ENCODE measurements around the gene ADGRG4.

ADGRG4 gene

DNA sequence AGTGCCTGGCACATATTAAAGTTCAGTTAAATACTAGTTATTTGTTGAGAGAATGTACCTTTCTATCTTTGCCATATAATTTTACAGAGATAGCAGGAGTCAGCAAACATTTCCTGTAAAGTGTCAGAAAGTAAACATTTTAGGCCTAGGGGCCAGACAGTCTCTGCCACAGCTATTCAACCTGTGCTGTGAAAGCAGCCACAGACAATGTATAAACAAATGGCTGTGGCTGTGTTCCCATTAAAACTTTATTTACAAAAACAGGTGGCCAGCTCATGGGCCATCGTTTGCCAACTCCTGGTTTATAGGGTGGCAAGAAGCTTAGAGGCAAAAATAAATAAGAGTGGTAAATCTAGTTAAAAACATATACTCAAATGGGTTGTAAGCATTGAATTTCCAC, 153.0 kb downstream of the ADGRG4 start (continued):
- TF ChIP-seq, protein P1, sequence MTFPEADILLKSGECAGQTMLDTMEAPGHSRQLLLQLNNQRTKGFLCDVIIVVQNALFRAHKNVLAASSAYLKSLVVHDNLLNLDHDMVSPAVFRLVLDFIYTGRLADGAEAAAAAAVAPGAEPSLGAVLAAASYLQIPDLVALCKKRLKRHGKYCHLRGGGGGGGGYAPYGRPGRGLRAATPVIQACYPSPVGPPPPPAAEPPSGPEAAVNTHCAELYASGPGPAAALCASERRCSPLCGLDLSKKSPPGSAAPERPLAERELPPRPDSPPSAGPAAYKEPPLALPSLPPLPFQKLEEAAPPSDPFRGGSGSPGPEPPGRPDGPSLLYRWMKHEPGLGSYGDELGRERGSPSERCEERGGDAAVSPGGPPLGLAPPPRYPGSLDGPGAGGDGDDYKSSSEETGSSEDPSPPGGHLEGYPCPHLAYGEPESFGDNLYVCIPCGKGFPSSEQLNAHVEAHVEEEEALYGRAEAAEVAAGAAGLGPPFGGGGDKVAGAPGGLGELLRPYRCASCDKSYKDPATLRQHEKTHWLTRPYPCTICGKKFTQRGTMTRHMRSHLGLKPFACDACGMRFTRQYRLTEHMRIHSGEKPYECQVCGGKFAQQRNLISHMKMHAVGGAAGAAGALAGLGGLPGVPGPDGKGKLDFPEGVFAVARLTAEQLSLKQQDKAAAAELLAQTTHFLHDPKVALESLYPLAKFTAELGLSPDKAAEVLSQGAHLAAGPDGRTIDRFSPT (tag by site-specific recombination; IDR thresholded peaks at IDR 0.05): no peak
- TF ChIP-seq ZNF571 (tag by site-specific recombination; IDR thresholded peaks at IDR 0.05): no peak
- TF ChIP-seq KLF16 (tag by site-specific recombination; IDR thresholded peaks at IDR 0.05): no peak
- no peak for TF ChIP-seq ZNF24 (tag by site-specific recombination; IDR thresholded peaks at IDR 0.05)
- no peak for TF ChIP-seq ZNF121 (tag by site-specific recombination; IDR thresholded peaks at IDR 0.05)
- TF ChIP-seq ZNF677 (tag by site-specific recombination; IDR thresholded peaks at IDR 0.05): no peak
- no peak for TF ChIP-seq ZBTB1 (tag by site-specific recombination; IDR thresholded peaks at IDR 0.05)
- no peak for TF ChIP-seq BCL11A (tag by site-specific recombination; IDR thresholded peaks at IDR 0.05; ENCODE audit: low read depth)
- TF ChIP-seq ZNF157 (tag by site-specific recombination; IDR thresholded peaks at IDR 0.05): no peak
- TF ChIP-seq, protein P2, sequence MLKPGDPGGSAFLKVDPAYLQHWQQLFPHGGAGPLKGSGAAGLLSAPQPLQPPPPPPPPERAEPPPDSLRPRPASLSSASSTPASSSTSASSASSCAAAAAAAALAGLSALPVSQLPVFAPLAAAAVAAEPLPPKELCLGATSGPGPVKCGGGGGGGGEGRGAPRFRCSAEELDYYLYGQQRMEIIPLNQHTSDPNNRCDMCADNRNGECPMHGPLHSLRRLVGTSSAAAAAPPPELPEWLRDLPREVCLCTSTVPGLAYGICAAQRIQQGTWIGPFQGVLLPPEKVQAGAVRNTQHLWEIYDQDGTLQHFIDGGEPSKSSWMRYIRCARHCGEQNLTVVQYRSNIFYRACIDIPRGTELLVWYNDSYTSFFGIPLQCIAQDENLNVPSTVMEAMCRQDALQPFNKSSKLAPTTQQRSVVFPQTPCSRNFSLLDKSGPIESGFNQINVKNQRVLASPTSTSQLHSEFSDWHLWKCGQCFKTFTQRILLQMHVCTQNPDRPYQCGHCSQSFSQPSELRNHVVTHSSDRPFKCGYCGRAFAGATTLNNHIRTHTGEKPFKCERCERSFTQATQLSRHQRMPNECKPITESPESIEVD (tag by site-specific recombination; IDR thresholded peaks at IDR 0.05): peak; percentile 42; the same call in 1 of the 2 replicates
- TF ChIP-seq ZNF529 (tag by site-specific recombination; IDR thresholded peaks at IDR 0.05; ENCODE audit: insufficient replicate concordance): no peak
- peak; percentile 25; the same call in 1 of the 2 replicates for TF ChIP-seq SCRT2 (tag by site-specific recombination; IDR thresholded peaks at IDR 0.05)
- no peak for TF ChIP-seq ZNF785 (tag by site-specific recombination; IDR thresholded peaks at IDR 0.05)
- TF ChIP-seq ZNF140 (tag by site-specific recombination; IDR thresholded peaks at IDR 0.05): no peak
- peak; percentile 12; the same call in 1 of the 2 replicates for TF ChIP-seq FEZF1 (tag by site-specific recombination; IDR thresholded peaks at IDR 0.05)

DNA sequence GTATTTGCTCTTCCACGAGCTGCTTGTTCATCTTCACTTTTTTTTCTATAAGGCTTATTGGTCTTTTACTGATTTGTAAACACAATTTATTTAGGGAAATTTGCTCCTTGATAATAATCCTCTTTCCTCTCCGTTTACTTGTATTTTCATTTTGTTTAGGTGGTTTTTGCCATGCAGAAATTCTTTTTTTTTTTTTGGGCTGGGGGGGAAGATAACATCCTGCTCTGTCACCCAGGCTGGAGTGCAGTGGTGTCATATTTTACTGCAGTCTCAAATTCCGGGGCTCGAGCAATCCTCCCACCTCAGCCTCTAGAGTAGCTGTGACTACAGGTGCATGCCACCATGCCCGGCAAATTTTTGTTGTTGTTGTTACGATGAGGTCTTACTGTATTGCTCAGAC, 155.4 kb downstream of the ADGRG4 start:
- ChIA-PET POLR2A (interaction anchor here (0.7 kb wide), 1 partner anchor 48 kb away, joined by 4 read pairs; no protein-coding TSS in a partner anchor), CTCF (interaction anchor here (0.6 kb wide), 1 partner anchor 1305 kb away, joined by 4 read pairs; no protein-coding TSS in a partner anchor)
- H3K36me3 ChIP-seq (ENCODE audit: control insufficient read depth in 2 of 2, insufficient read depth in 1 of 2, low read length in 2 of 2): no peaks in the 10 kb centered on the region; a peak in 1 of 3 replicates
- no peak overlapping the region for H3K4me3 ChIP-seq (ENCODE audit: low read depth, low read length)
- H3K27ac ChIP-seq (ENCODE audit: extremely low read depth, low read depth, low read length): no peak overlapping the region
- H3K4me1 ChIP-seq (ENCODE audit: control insufficient read depth, insufficient read depth, low read length): peaks cover 7% of the 10 kb centered on the region
- H3K9me3 ChIP-seq (ENCODE audit: control insufficient read depth, insufficient read depth, low read depth, low read length): no peaks in the 10 kb centered on the region
- TF ChIP-seq GLI2 (tag by site-specific recombination; IDR thresholded peaks at IDR 0.05; ENCODE audit: borderline replicate concordance, low read depth) (no peak), ZNF23 (tag by site-specific recombination; IDR thresholded peaks at IDR 0.05; ENCODE audit: borderline replicate concordance) (no peak), ZNF521 (tag by site-specific recombination; IDR thresholded peaks at IDR 0.05) (no peak), MZF1 (tag by site-specific recombination; IDR thresholded peaks at IDR 0.05; ENCODE audit: borderline replicate concordance) (no peak), SCRT2 (tag by site-specific recombination; IDR thresholded peaks at IDR 0.05) (no peak), ZNF211 (tag by site-specific recombination; IDR thresholded peaks at IDR 0.05; ENCODE audit: low read depth) (no peak), ZNF664 (tag by site-specific recombination; IDR thresholded peaks at IDR 0.05) (no peak), ZNF555 (tag by site-specific recombination; conservative IDR thresholded peaks at IDR 0.05) (no peak), ZNF221 (tag by site-specific recombination; IDR thresholded peaks at IDR 0.05; ENCODE audit: borderline replicate concordance) (no peak)
- TF ChIP-seq, protein P3, sequence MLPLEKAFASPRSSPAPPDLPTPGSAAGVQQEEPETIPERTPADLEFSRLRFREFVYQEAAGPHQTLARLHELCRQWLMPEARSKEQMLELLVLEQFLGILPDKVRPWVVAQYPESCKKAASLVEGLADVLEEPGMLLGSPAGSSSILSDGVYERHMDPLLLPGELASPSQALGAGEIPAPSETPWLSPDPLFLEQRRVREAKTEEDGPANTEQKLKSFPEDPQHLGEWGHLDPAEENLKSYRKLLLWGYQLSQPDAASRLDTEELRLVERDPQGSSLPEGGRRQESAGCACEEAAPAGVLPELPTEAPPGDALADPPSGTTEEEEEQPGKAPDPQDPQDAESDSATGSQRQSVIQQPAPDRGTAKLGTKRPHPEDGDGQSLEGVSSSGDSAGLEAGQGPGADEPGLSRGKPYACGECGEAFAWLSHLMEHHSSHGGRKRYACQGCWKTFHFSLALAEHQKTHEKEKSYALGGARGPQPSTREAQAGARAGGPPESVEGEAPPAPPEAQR (tag by site-specific recombination; IDR thresholded peaks at IDR 0.05): no peak
- TF ChIP-seq, protein P4, sequence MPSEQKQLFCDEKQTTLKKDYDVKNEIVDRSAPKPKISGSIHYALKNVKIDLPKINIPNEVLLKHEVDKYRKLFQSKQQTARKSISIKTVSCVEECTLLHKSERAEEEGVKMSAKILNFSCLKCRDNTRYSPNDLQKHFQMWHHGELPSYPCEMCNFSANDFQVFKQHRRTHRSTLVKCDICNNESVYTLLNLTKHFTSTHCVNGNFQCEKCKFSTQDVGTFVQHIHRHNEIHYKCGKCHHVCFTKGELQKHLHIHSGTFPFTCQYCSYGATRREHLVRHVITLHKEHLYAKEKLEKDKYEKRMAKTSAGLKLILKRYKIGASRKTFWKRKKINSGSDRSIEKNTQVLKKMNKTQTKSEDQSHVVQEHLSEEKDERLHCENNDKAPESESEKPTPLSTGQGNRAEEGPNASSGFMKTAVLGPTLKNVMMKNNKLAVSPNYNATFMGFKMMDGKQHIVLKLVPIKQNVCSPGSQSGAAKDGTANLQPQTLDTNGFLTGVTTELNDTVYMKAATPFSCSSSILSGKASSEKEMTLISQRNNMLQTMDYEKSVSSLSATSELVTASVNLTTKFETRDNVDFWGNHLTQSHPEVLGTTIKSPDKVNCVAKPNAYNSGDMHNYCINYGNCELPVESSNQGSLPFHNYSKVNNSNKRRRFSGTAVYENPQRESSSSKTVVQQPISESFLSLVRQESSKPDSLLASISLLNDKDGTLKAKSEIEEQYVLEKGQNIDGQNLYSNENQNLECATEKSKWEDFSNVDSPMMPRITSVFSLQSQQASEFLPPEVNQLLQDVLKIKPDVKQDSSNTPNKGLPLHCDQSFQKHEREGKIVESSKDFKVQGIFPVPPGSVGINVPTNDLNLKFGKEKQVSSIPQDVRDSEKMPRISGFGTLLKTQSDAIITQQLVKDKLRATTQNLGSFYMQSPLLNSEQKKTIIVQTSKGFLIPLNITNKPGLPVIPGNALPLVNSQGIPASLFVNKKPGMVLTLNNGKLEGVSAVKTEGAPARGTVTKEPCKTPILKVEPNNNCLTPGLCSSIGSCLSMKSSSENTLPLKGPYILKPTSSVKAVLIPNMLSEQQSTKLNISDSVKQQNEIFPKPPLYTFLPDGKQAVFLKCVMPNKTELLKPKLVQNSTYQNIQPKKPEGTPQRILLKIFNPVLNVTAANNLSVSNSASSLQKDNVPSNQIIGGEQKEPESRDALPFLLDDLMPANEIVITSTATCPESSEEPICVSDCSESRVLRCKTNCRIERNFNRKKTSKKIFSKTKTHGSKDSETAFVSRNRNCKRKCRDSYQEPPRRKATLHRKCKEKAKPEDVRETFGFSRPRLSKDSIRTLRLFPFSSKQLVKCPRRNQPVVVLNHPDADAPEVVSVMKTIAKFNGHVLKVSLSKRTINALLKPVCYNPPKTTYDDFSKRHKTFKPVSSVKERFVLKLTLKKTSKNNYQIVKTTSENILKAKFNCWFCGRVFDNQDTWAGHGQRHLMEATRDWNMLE (tag by site-specific recombination; conservative IDR thresholded peaks at IDR 0.05; ENCODE audit: low read depth): no peak
- TF ChIP-seq, protein P5, sequence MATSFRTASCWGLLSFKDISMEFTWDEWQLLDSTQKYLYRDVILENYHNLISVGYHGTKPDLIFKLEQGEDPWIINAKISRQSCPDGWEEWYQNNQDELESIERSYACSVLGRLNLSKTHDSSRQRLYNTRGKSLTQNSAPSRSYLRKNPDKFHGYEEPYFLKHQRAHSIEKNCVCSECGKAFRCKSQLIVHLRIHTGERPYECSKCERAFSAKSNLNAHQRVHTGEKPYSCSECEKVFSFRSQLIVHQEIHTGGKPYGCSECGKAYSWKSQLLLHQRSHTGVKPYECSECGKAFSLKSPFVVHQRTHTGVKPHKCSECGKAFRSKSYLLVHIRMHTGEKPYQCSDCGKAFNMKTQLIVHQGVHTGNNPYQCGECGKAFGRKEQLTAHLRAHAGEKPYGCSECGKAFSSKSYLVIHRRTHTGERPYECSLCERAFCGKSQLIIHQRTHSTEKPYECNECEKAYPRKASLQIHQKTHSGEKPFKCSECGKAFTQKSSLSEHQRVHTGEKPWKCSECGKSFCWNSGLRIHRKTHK (tag by site-specific recombination; IDR thresholded peaks at IDR 0.05): no peak

All from HEK293 (cell line).